ENCODE measurements around the gene PIGT. TPM values are rescaled to one million over a fixed set of nuclear protein-coding genes. Genes with fewer than 3 reads are reported as not detected.

Gene PIGT
- total and polyA plus RNA-seq, 2 of the 4 experiments (the other 2 are of a cell fraction): 31.2 to 145 TPM

DNA sequence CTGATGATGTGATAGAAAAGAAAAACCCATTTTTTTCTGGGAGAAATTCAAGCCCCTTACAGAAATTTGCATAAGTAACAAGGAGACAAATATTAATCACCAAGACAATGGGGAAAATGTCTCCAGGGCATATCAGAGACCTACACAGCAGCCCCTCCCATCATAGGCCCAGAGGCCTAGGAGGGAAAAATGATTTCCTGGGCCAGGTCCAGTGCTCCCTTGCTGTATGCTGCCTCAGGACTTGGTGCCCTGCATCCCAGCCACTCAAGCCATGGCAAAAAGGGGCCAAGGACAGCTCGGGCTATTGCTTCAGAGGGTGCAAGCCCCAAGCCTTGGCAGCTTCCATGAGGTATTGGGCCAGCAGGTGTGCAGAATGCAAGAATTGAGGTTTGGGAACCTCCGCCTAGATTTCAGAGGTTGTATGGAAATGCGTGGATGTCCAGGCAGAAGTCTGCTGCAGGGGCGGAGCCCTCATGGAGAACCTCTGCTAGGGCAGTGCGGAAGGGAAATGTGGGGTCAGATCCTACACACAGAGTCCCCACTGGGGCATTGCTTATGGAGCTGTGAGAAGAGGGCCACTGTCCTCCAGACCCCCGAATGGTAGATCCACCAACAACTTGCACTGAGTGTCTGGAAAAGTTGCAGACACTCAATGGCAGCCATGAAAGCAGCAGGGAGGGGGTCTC is 15.5 kb upstream of the PIGT start:
- TF ChIP-seq, protein P1, sequence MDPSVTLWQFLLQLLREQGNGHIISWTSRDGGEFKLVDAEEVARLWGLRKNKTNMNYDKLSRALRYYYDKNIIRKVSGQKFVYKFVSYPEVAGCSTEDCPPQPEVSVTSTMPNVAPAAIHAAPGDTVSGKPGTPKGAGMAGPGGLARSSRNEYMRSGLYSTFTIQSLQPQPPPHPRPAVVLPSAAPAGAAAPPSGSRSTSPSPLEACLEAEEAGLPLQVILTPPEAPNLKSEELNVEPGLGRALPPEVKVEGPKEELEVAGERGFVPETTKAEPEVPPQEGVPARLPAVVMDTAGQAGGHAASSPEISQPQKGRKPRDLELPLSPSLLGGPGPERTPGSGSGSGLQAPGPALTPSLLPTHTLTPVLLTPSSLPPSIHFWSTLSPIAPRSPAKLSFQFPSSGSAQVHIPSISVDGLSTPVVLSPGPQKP (IDR thresholded peaks at IDR 0.05; ENCODE audit: borderline replicate concordance, low read depth, low read length): no peak
- TF ChIP-seq FOS (IDR thresholded peaks at IDR 0.05; ENCODE audit: low read depth, low read length) (no peak), MXI1 (IDR thresholded peaks at IDR 0.05; ENCODE audit: borderline replicate concordance, low read depth, low read length) (no peak), MAFK (IDR thresholded peaks at IDR 0.05; ENCODE audit: low read depth, low read length) (no peak), MAZ (IDR thresholded peaks at IDR 0.05; ENCODE audit: borderline replicate concordance, low read depth, low read length) (no peak), RAD21 (IDR thresholded peaks at IDR 0.05; ENCODE audit: low read length) (no peak), RFX5 (IDR thresholded peaks at IDR 0.05; ENCODE audit: low read depth, low read length) (no peak), BHLHE40 (IDR thresholded peaks at IDR 0.05; ENCODE audit: low read depth, low read length) (no peak), POLR2A (IDR thresholded peaks at IDR 0.05; ENCODE audit: low read depth, low read length) (no peak), SMC3 (IDR thresholded peaks at IDR 0.05; ENCODE audit: low read depth, low read length) (no peak), RCOR1 (IDR thresholded peaks at IDR 0.05; ENCODE audit: insufficient replicate concordance, low read length) (no peak), CEBPB (IDR thresholded peaks at IDR 0.05; ENCODE audit: low read depth, low read length) (no peak), USF2 (IDR thresholded peaks at IDR 0.05; ENCODE audit: low read depth, low read length) (no peak)
- H2BK120ac ChIP-seq (ENCODE audit: low read depth, low read length): no peak overlapping the region
- peaks cover 6% of the 10 kb centered on the region; the same call in 1 of the 2 replicates for H3K9me3 ChIP-seq (ENCODE audit: control insufficient read depth, insufficient read depth, low read length)
- H3K79me1 ChIP-seq (ENCODE audit: low read depth in 1 of 2, low read length in 2 of 2): no peaks in the 10 kb centered on the region
- H3K27ac ChIP-seq (ENCODE audit: insufficient read depth, low read length): no peak overlapping the region
- H3K4ac ChIP-seq (ENCODE audit: low read depth, low read length): no peak overlapping the region
- H2BK5ac ChIP-seq (ENCODE audit: low read depth, low read length, poor library complexity, severe bottlenecking): no peak overlapping the region
- no peak overlapping the region for H3K23ac ChIP-seq (ENCODE audit: low read depth, low read length)
- ATAC-seq (ENCODE audit: low read depth) (no peak), DNase-seq (no peak)
- WGBS, 2 experiments (ENCODE audit: extremely low coverage in 2 of 2, insufficient read length in 1 of 2): 79% methylated on average over 2 of the region's 6 CpGs; no CpG with 5 or more reads in 1 of the 2 experiments
- dilution Hi-C loops (cut with HindIII; ENCODE audit: low sequenced_read_pairs, unreplicated experiment) (no loop called here), intact Hi-C loops (cut with micrococcal nuclease) (no loop called here), in situ Hi-C loops (cut with MboI; ENCODE audit: low sequenced_read_pairs) (no loop called here)
- no peaks in the 10 kb centered on the region for H4K20me1 ChIP-seq (ENCODE audit: insufficient read depth, low read length)
- H3K9ac ChIP-seq (ENCODE audit: low read depth, low read length): no peak overlapping the region
- H4K91ac ChIP-seq (ENCODE audit: insufficient read depth, low read depth, low read length): no peak overlapping the region
- H3K4me1 ChIP-seq (ENCODE audit: control insufficient read depth, insufficient read depth, low read length): peaks cover under 1% of the 10 kb centered on the region; the same call in 1 of the 2 replicates
- CTCF ChIA-PET: no interaction called here
- H3K27me3 ChIP-seq (ENCODE audit: control insufficient read depth, insufficient read depth, low read length): no peaks in the 10 kb centered on the region
- H2BK15ac ChIP-seq (ENCODE audit: low read depth, low read length): no peak overlapping the region
- H4K5ac ChIP-seq (ENCODE audit: low read depth, low read length): no peak overlapping the region
- no peak overlapping the region for H3K4me2 ChIP-seq (ENCODE audit: low read depth, low read length)
- no peak overlapping the region for H3K56ac ChIP-seq (ENCODE audit: extremely low read depth, insufficient read depth, low read length)
- no peak overlapping the region for H3K18ac ChIP-seq (ENCODE audit: low read depth, low read length)
- no peaks in the 10 kb centered on the region for H3K36me3 ChIP-seq (ENCODE audit: control insufficient read depth, insufficient read depth, low read length)
- no peak overlapping the region for H2AK9ac ChIP-seq (replicated peaks; ENCODE audit: low read depth, low read length, poor library complexity)
- no peaks in the 10 kb centered on the region for H3K9me1 ChIP-seq (ENCODE audit: insufficient read depth, low read length)
- H4K8ac ChIP-seq (ENCODE audit: low read depth in 2 of 2, low read length in 2 of 2): no peak overlapping the region
- H2AFZ ChIP-seq (replicated peaks; ENCODE audit: low read length, poor library complexity): no peak overlapping the region
- BruUV-seq (replicated peaks): no TSS peak
- no peak overlapping the region for H2AK5ac ChIP-seq (ENCODE audit: low read depth, low read length)
- POLR2A ChIA-PET (ENCODE audit: unreplicated experiment): no interaction called here
- H3K14ac ChIP-seq (replicated peaks; ENCODE audit: low read depth, low read length): no peak overlapping the region
- H3K4me3 ChIP-seq (ENCODE audit: insufficient read depth, low read depth, low read length): no peak overlapping the region
- no peak overlapping the region for H2BK20ac ChIP-seq (ENCODE audit: low read depth, low read length)

Measured in IMR-90 (cell line).